GM23338 (cell line): ENCODE data around the gene TRIM72.

ENCODE experiments used
- CREB1 ChIP-seq: fragments of 250-450 bp; sonication (Bioruptor Pico); IDR thresholded peaks from 2 replicates; pipeline ENCODE4 v1.5.0; 2020; ENCODE audit warnings: low read depth, mild to moderate bottlenecking, moderate library complexity
- CTCF ChIP-seq, 2 experiments: fragments of 200-600 bp in 1 of 2; sonication (generic) in 1 of 2; conservative IDR thresholded peaks; 2 replicates each; pipeline versions ENCODE4 v1.5.1 to v1.6.1; 2016 to 2017; ENCODE audit warnings: antibody characterized with exemption in 2 of 2, low read depth in 2 of 2, mild to moderate bottlenecking in 2 of 2, moderate library complexity in 1 of 2
- EZH2 ChIP-seq: fragments of 200-600 bp; sonication (generic); IDR thresholded peaks from one replicate; pipeline ENCODE4 v1.8.0; 2017; ENCODE audit warnings: antibody characterized with exemption, mild to moderate bottlenecking, low read depth; ENCODE audit not compliant: unreplicated experiment
- EZH2phosphoT487 ChIP-seq: fragments of 200-600 bp; sonication (generic); IDR thresholded peaks from one replicate; pipeline ENCODE4 v1.8.1; 2018; ENCODE audit warnings: antibody characterized with exemption; ENCODE audit not compliant: unreplicated experiment
- JUNB ChIP-seq: IDR thresholded peaks from one replicate; pipeline ENCODE4 v1.6.1; 2016; ENCODE audit warnings: antibody characterized with exemption; ENCODE audit not compliant: unreplicated experiment
- POLR2AphosphoS5 ChIP-seq: IDR thresholded peaks from 2 replicates; pipeline ENCODE4 v1.6.1; 2016; ENCODE audit warnings: antibody characterized with exemption, low read depth
- REST ChIP-seq: IDR thresholded peaks from one replicate; pipeline ENCODE4 v1.6.1; 2018; ENCODE audit warnings: antibody characterized with exemption; ENCODE audit not compliant: unreplicated experiment

- TF ChIP-seq CTCF (conservative IDR thresholded peaks at IDR 0.05; ENCODE audit: low read depth in 2 of 2), result no peak
- no peak for TF ChIP-seq POLR2AphosphoS5
- TF ChIP-seq REST, result no peak
- no peak for TF ChIP-seq EZH2
- TF ChIP-seq JUNB, result no peak
- TF ChIP-seq CREB1, result no peak
- no peak for TF ChIP-seq EZH2phosphoT487
Measured at GRCh38 chr16:31277659-31278260, 63.8 kb downstream of the TRIM72 start.
